GM10248 (cell line): Measurements from ENCODE around the gene EFHC1.
"Not testable (repeated sequence)": the region's sequence is repeated elsewhere in the genome, so short reads cannot be mapped to it uniquely, and the experiment has no call there.

ENCODE experiments used
- CTCF ChIA-PET: fragments of 300-600 bp; sonication (Branson Sonifier 250); formaldehyde crosslinking; extraction: SDS; loops from one replicate; lab custom pipeline; 2021; ENCODE audit warnings: antibody characterized with exemption; lab: Yijun Ruan, JAX
- POLR2A ChIA-PET: fragments of 350-650 bp; sonication (Branson Sonifier 250); formaldehyde crosslinking; extraction: SDS; loops from one replicate; lab custom pipeline; 2020; ENCODE audit warnings: antibody characterized with exemption; lab: Yijun Ruan, JAX
- DNase-seq: peaks from one replicate; pipeline ENCODE4 v3.0.0; 2012; ENCODE audit errors: extremely low spot score
- TF ChIP-seq, protein P1 (sequence below): IDR thresholded peaks from 2 replicates; pipeline ENCODE4 v1.5.1; 2012; ENCODE audit warnings: mild to moderate bottlenecking, low read depth; ENCODE audit errors: extremely low read depth, missing control alignments, control extremely low read depth

Gene EFHC1

GRCh38 chr6:52377538-52378221 lies 42.5 kb upstream of the EFHC1 start:
- DNase-seq: no peak
- ChIA-PET POLR2A (no interaction called here), CTCF (interaction anchor here (0.9 to 3.4 kb wide), 4 partner anchors 11 to 91 kb away, joined by 3 to 14 read pairs (median 10); no protein-coding TSS in a partner anchor)
- TF ChIP-seq, protein P1, sequence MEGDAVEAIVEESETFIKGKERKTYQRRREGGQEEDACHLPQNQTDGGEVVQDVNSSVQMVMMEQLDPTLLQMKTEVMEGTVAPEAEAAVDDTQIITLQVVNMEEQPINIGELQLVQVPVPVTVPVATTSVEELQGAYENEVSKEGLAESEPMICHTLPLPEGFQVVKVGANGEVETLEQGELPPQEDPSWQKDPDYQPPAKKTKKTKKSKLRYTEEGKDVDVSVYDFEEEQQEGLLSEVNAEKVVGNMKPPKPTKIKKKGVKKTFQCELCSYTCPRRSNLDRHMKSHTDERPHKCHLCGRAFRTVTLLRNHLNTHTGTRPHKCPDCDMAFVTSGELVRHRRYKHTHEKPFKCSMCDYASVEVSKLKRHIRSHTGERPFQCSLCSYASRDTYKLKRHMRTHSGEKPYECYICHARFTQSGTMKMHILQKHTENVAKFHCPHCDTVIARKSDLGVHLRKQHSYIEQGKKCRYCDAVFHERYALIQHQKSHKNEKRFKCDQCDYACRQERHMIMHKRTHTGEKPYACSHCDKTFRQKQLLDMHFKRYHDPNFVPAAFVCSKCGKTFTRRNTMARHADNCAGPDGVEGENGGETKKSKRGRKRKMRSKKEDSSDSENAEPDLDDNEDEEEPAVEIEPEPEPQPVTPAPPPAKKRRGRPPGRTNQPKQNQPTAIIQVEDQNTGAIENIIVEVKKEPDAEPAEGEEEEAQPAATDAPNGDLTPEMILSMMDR: no peak

DNA sequence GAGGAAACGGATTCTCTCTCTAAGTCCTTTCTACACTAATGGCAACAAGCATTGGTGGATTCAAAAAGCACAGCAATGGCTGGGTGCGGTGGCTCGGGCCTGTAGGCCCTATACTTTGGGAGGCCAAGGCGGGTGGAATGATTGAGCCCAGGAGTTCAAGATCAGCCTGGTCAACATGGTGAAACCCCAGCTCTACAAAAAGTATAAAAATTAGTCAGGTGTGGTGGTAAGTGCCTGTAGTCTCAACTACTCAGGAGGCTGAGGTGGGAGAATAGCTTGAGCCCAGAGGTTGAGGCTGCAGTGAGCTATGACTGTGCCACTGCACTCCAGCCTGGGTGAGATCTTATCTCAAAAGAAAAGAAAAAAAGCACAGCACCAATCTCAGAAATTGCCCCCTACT lies 38.9 kb upstream of the EFHC1 start:
- no peak for DNase-seq
- TF ChIP-seq, protein P1: no peak
- POLR2A ChIA-PET: no interaction called here
- CTCF ChIA-PET: interaction anchor here (0.7 to 2.6 kb wide), 7 partner anchors 9 to 26 kb away, joined by 3 to 11 read pairs (median 3); partner anchors contain the start of gene PAQR8

DNA sequence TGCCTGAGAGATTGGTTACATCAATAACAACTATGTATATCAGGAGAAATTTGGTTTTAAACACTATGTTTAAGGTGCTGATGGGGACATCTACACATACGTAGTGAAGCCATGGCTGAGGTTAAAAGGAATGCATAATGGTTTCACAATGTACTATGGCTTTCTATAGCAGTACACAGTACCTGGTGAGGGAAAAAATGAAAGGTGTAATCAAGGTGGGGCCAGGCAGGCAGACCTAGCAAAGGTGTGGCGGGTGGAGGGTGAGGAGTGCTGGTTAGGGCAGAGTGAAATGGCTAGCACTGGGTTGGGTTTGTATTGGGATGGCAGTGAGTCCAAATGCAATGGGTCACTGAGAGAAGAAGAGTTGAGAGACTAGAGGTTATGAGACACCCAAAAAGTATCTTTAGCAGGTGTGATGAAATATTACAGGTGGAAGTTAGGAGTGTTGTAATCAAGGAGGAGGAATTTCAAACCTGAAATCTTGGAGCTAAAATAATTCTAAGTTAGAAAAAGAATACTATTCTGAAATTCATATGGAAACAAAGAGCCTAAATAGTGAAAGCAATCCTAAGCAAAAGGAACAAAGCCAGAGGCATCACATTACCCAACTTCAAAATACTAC lies 35.9 kb upstream of the EFHC1 start:
- POLR2A ChIA-PET: no interaction called here
- TF ChIP-seq, protein P1: no peak
- no peak for DNase-seq
- CTCF ChIA-PET: interaction anchor here (1.2 to 10.0 kb wide), 2 partner anchors 17 to 18 kb away, joined by 3 to 99 read pairs; no protein-coding TSS in a partner anchor

GRCh38 chr6:52385074-52385473 lies 35.1 kb upstream of the EFHC1 start:
- TF ChIP-seq, protein P1: no peak
- POLR2A ChIA-PET: no interaction called here
- DNase-seq: no peak
- CTCF ChIA-PET: interaction anchor here (1.2 to 10.0 kb wide), 3 partner anchors 16 to 99 kb away, joined by 3 to 99 read pairs (median 15); partner anchors contain the start of gene MCM3

GRCh38 chr6:52388119-52388518 lies 32.0 kb upstream of the EFHC1 start:
- ChIA-PET CTCF (interaction anchor here (1.0 to 10.0 kb wide), 7 partner anchors 12 to 275 kb away, joined by 3 to 99 read pairs (median 3); no protein-coding TSS in a partner anchor), POLR2A (interaction anchor here (0.5 to 1.1 kb wide), 2 partner anchors 9 to 81 kb away, joined by 3 to 5 read pairs; no protein-coding TSS in a partner anchor)
- DNase-seq: not testable (repeated sequence)

DNA sequence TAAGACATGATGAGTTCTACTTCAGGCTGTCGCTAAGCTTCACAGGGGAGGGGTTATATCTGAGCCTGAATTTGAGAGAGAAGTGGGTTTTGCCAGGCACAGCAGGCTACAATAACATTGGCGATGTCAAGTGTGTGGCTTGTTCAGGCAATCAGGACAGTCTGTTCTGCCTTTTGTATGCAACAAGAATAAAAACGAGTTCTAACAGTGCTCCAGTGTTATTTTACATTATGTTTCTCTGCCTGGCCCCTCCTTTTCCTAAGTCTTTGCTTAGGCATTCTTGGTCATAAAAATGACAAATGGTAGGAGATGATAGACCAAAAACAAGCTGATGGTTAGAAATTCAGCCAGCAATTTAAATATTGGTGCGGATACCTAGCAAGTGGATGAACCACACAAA lies 31.4 kb upstream of the EFHC1 start:
- ChIA-PET CTCF (interaction anchor here (1.0 to 10.0 kb wide), 8 partner anchors 12 to 102 kb away, joined by 3 to 99 read pairs (median 8); partner anchors contain the start of gene PAQR8), POLR2A (interaction anchor here (0.5 to 1.1 kb wide), 2 partner anchors 9 to 82 kb away, joined by 3 to 5 read pairs; no protein-coding TSS in a partner anchor)
- TF ChIP-seq, protein P1: no peak
- no peak for DNase-seq
